NCI-H1436 (cell line): ENCODE data around the gene LIPE.

Source experiments
- DNase-seq: peaks from one replicate; lab custom pipeline; 2025; lab: John Stamatoyannopoulos, UW

LIPE gene

GRCh38 chr19:42353341-42354015, 73.7 kb downstream of the LIPE start:
- no peak for DNase-seq

- DNase-seq, result peak; percentile 82
These were observed 74.6 kb downstream of the LIPE start for GRCh38 chr19:42352301-42353259.
